Prostate gland (tissue), 2 donors: ENCODE results near the gene GPR173. TPM values are rescaled to one million over a fixed set of nuclear protein-coding genes. Genes with fewer than 3 reads are reported as not detected.
A peak's percentile ranks its signal among the peaks of the same experiment; 100 is the strongest.

Experiments used
- DNase-seq: peaks from one replicate; pipeline ENCODE4 v3.0.0-alpha.2; 2019; ENCODE audit warnings: low spot score
- H3K27ac ChIP-seq, 2 donors: fragments of 200-600 bp; sonication (generic); 2 replicates each; pipeline ENCODE4 v1.5.1; 2017 to 2019
- H3K27me3 ChIP-seq: fragments of 200-600 bp; sonication (generic); replicated peaks from 2 replicates; pipeline ENCODE4 v1.5.1; 2019; ENCODE audit not compliant: insufficient read depth
- H3K36me3 ChIP-seq, 2 donors: fragments of 200-600 bp; sonication (generic); 1 replicate in 1 of 2; 2 replicates in 1 of 2; pipeline versions ENCODE4 v1.5.1 to v1.8.1; 2017 to 2019
- H3K4me1 ChIP-seq: fragments of 200-600 bp; sonication (generic); replicated peaks from 2 replicates; pipeline ENCODE4 v1.5.1; 2019
- H3K4me3 ChIP-seq, 2 donors: fragments of 200-600 bp; sonication (generic); 2 replicates each; pipeline ENCODE4 v1.5.1; 2017 to 2019
- H3K9me3 ChIP-seq: fragments of 200-600 bp; sonication (generic); 2 replicates; pipeline ENCODE4 v1.5.1; 2017
- CTCF ChIP-seq, 4 experiments: fragments of 200-600 bp in 2 of 4; fragments of 450-650 bp in 2 of 4; sonication (generic) in 2 of 4; IDR thresholded peaks; 1 replicate in 3 of 4; 2 replicates in 1 of 4; pipeline ENCODE4 v1.5.1; 2016 to 2019; ENCODE audit warnings: antibody characterized with exemption in 4 of 4, mild to moderate bottlenecking in 2 of 4, moderate library complexity in 2 of 4
- POLR2A ChIP-seq: fragments of 450-650 bp; IDR thresholded peaks from one replicate; pipeline ENCODE4 v1.6.1; 2016; ENCODE audit warnings: antibody characterized with exemption, mild to moderate bottlenecking
- POLR2AphosphoS5 ChIP-seq: sonication (generic); formaldehyde crosslinking; IDR thresholded peaks from one replicate; pipeline ENCODE4 v1.6.1; 2017; ENCODE audit warnings: antibody characterized with exemption
- WGBS: methylation state at CpG from one replicate; pipeline ENCODE4 v1.1.5; 2018; 5-methylcytosine and 5-hydroxymethylcytosine counted together
- intact Hi-C: fragments of 100-400 bp; cut with DNase I; formaldehyde crosslinking; loops from one replicate; pipeline ENCODE4 v1.14.2; 2022
- total RNA-seq, 2 donors: library from RNA; depleted of rRNA; stranded (reverse); fragments of >200 nt; gene quantifications; one replicate each; pipeline ENCODE4 v1.1.0, GENCODE V29; 2016

GPR173 gene
- total RNA-seq, 2 donors from 2014 or later: 1.9 to 3.6 TPM

GRCh38 chrX:53093748-53094581, 45.4 kb downstream of the GPR173 start, which contains the start of gene KANTR:
Gene KANTR (plus strand): TSS chrX:53094142. CDS start chrX:53124273, 30,131 bp downstream.
- WGBS: 1% methylated on average over 18 of the region's 67 CpGs
- TF ChIP-seq POLR2A (peak; percentile 70), POLR2AphosphoS5 (peak; percentile 89), CTCF (IDR thresholded peaks at IDR 0.05) (peak in 1 of 4 experiments; percentile 6)
- intact Hi-C loops: no loop called here

GRCh38 chrX:53094582-53094905, 46.0 kb downstream of the GPR173 start:
- Histone ChIP-seq H3K4me3 (peak overlapping the region; percentile 50 to 54), H3K9me3 (no peaks in the 10 kb centered on the region), H3K4me1 (no peaks in the 10 kb centered on the region), H3K27ac (peak overlapping the region; percentile 84), H3K36me3 (no peaks in the 10 kb centered on the region), H3K27me3 (no peaks in the 10 kb centered on the region)
- intact Hi-C loops: no loop called here
- no peak for DNase-seq
- WGBS: 0% methylated on average over 5 of the region's 5 CpGs
- TF ChIP-seq POLR2A (no peak), CTCF (IDR thresholded peaks at IDR 0.05) (no peak), POLR2AphosphoS5 (no peak)

More at GRCh38 chrX:53093748-53094581, 45.4 kb downstream of the GPR173 start, which contains the start of gene KANTR:
- Histone ChIP-seq H3K4me1 (no peaks in the 10 kb centered on the region), H3K4me3 (peak within 1 kb of the TSS; percentile 50 to 54), H3K27ac (peak within 1 kb of the TSS; percentile 84), H3K36me3 (no peaks in the 10 kb centered on the region), H3K27me3 (no peaks in the 10 kb centered on the region), H3K9me3 (no peaks in the 10 kb centered on the region)
- peak; percentile 87 for DNase-seq

- intact Hi-C loops: no loop called here
- Histone ChIP-seq H3K27me3 (no peaks in the 10 kb centered on the region), H3K27ac (no peak overlapping the region), H3K4me1 (no peaks in the 10 kb centered on the region), H3K36me3 (no peaks in the 10 kb centered on the region), H3K4me3 (no peak overlapping the region), H3K9me3 (no peaks in the 10 kb centered on the region)
- no peak for DNase-seq
- TF ChIP-seq POLR2A: no peak
- TF ChIP-seq CTCF (IDR thresholded peaks at IDR 0.05): no peak
- 74% methylated on average over 3 of the region's 3 CpGs for WGBS
Measured at GRCh38 chrX:53095796-53096195, 47.2 kb downstream of the GPR173 start.

- 91% methylated on average over 4 of the region's 6 CpGs for WGBS
- no peak for DNase-seq
- H3K27me3 ChIP-seq: no peaks in the 10 kb centered on the region
- peak overlapping the region in 1 of 2 donors; percentile 35 for H3K27ac ChIP-seq
- intact Hi-C loops: no loop called here
- no peak overlapping the region for H3K4me3 ChIP-seq
- H3K9me3 ChIP-seq: no peaks in the 10 kb centered on the region
- H3K4me1 ChIP-seq: no peaks in the 10 kb centered on the region
- H3K36me3 ChIP-seq: no peaks in the 10 kb centered on the region
- TF ChIP-seq POLR2A (no peak), CTCF (IDR thresholded peaks at IDR 0.05) (no peak), POLR2AphosphoS5 (no peak)
Measured at GRCh38 chrX:53114864-53115549, 66.4 kb downstream of the GPR173 start.
